NK-92 (cell line): Measurements from ENCODE around the gene KIAA1217.
"Not testable (repeated sequence)": the region's sequence is repeated elsewhere in the genome, so short reads cannot be mapped to it uniquely, and the experiment has no call there.

ENCODE experiments used
- DNase-seq: peaks from one replicate; lab custom pipeline; 2025; ENCODE audit not compliant: unreplicated experiment; lab: John Stamatoyannopoulos, UW

Gene KIAA1217

GRCh38 chr10:24438800-24439199 lies 229.9 kb downstream of the KIAA1217 start:
- no peak for DNase-seq

DNA sequence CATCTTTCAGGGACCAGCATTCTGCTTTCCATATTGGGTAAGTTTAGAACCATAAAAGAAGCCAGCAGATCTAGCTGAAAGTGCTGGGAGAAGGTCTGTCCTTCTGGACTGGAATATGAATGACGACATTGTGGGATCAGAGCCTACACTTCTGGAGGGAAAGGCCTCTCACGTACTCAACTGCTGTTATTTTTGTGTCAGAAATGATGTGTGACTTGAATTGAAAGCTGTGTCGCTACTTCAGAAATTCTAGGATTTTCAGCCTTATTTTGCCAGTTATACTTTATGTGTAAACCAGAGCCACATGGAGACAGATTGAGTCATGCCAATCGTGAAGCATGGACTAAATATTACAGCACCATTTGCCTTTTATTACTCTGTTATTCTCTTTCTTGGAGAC lies 231.0 kb downstream of the KIAA1217 start:
- no peak for DNase-seq

DNA sequence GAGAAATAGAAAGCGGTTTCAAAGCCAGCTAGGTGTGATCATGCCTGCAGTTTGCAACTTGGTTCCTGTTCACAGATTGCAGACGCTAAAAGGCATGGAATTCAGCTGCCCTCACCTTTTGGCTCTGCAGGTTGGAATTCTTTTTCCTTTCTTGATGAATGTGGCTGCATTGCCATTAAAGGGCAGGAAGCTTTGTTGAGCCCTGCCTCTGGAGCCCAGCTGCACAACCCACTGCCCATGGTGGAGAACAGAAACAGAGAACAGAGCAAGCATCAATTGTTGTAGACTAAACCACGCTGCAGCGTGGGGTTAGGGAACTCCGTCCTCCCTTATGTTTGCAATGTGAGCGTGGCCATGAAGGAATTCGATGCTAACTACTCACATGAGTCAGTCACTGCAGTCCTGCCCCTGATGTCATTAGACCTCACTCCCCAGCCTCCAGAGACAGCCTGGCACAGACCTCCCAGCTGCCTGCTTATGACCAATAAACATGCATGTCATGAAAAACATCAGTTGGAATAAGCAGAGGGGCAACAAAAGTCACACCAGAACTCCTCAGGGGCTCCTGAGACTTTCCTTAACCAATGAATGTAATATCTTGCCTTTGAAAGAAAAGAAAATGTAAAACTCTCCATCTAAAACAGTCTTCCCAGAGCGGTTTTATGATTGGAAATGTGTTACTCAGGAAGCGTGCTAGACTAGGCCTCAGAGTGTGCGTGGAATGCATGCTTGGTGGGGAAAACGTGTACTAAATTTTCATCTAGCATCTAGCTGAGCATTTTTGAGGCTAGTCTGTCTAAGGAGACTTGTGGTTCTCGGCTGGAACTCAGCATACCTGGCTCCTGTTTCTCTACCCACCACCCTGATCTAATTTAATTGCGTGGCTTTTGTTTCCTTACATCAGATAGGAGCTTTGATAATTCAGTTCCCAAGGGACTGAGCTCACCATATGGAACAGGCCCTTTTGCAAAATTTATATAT lies 232.2 kb downstream of the KIAA1217 start:
- DNase-seq, result no peak

DNA sequence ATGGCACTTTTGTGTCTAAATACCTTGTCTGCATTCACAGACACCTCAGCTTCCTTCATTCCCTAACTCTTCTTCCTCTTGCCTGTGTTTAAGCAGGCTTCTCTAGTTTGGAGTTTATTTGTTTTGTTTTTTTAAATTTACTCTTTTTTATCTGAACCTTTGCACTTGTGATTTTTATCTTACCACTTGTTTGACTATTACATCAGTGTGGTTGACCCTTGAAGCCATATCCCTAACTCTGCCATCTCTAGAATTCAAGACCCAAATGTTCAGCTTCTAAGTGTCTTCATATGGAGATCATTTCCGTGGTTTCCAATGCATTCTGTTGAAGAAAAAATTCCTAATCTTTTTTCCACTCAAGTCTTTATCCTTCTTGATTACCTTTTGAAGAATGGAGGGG lies 233.3 kb downstream of the KIAA1217 start:
- DNase-seq, result no peak

GRCh38 chr10:24442641-24443174 lies 233.8 kb downstream of the KIAA1217 start:
- not testable (repeated sequence) for DNase-seq

- no peak for DNase-seq
These were observed 235.4 kb downstream of the KIAA1217 start for GRCh38 chr10:24444337-24444736.

DNA sequence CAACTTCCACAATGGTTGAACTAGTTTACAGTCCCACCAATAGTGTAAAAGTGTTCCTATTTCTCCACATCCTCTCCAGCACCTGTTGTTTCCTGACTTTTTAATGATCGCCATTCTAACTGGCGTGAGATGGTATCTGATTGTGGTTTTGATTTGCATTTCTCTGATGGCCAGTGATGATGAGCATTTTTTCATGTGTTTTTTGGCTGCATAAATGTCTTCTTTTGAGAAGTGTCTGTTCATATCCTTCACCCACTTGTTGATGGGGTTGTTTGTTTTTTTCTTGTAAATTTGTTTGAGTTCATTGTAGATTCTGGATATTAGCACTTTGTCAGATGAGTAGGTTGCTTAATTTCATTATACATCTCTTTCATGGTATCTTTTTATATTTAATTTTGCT lies 237.0 kb downstream of the KIAA1217 start:
- DNase-seq, result not testable (repeated sequence)

DNA sequence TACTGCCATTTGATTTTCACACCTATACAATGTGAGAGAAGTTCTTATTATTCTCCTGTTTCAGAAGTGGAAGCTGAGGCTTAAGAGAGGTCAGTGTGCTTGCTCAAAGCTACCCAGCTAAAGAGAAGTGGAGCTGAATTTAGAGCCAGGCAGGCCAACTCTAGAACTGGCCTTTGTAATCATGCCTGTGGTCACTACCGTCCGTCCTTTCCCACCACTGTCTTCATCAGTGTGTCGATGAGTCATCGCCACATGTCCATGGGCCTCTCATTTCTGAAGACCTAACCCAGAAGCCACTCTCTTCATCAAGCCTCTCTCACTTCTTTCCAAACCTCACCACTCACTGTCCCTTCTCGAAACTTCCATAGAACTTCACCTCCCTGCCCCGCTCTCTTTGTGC lies 237.8 kb downstream of the KIAA1217 start:
- DNase-seq, result no peak

DNA sequence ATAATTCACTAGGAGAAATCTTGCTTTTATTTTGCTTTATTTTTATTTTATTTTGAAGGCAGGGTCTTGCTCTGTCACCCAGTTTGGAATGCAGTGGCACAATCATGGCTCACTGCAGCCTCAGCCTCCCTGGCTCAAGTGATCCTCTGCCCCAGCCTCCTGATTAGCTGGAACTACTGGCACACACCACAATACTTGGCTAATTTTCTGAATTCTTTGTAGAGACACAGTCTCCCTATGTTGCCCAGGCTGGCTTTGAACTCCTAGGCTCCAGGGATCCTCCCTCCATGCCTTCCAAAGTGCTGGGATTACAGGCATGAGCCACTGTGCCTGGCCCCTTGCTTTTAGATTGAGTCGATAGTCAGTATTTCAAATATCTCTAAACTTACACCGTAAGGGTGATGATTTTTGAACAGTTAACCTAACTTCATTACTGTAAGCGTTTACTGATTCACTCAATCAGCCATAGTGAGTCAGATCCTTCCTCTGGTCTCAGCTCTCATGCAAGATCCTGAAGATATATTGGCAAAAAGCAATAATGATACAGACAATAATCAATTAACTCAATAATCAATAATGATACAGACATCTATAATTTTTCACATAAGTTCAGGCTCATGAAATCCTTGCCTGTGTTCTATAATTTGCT lies 239.5 kb downstream of the KIAA1217 start:
- no peak for DNase-seq

DNA sequence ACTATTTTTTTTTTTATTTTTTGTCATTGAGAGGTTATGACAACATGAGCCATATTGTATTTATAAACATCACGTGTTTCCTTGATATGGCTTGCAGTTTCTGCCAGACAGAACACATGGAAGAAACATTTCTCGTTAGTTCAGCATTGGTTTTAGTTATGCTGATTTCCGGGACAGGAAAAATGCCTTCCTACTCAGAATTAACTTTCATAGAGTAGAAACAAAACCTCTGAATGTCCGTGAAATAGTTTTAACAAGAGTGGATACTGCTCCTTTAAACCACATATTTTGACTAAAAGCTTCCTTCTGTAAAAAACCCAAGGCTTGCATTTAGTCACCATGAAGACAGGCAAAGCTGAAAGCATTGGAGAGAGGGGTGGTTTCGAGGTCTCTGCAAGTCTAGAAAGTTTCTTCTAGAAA lies 240.4 kb downstream of the KIAA1217 start:
- no peak for DNase-seq

GRCh38 chr10:24449769-24450310 lies 240.9 kb downstream of the KIAA1217 start:
- DNase-seq, result no peak

GRCh38 chr10:24451325-24451820 lies 242.4 kb downstream of the KIAA1217 start:
- no peak for DNase-seq

GRCh38 chr10:24452030-24452429 lies 243.1 kb downstream of the KIAA1217 start:
- DNase-seq, result no peak

DNA sequence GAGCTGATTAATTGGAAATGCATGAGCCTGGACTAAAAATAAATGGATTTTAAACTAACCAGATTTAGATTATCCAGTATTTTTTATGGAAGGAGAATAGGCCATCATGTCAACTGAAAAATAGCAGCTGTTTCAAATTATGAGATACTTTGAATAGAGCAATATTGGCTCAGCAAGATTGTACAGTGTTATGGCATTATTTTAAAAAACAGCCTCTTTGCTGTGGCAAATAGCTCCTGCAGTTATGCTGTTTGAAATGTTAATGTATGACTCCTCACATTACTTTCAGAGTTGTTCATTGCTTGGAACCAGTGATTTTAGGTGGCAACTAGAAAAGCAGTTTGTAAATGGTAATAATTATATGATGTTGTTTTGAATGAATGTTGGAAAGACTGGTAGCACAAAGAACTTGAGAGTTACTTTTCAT lies 244.5 kb downstream of the KIAA1217 start:
- no peak for DNase-seq

- no peak for DNase-seq
These were observed 245.0 kb downstream of the KIAA1217 start for GRCh38 chr10:24453973-24454372.

DNA sequence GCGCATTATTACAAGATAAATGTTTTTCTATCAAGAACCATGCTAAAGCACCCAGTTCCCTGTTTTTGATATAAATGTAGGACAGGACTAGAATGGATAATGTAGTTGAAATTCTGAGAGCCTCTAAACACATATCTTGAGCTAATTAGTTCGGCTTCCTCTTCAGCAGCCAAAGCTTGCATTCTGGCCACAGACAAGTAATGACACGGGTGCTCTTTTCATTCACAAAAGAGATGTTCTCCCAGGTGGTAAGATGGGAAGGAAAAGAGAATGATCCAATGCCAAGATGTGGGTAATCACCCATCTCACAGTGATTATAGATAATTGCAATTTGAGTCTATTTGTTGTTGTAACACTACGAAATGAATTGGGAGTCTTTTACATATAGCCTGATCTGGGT lies 246.5 kb downstream of the KIAA1217 start:
- no peak for DNase-seq

GRCh38 chr10:24456322-24456721 lies 247.4 kb downstream of the KIAA1217 start:
- DNase-seq, result no peak

DNA sequence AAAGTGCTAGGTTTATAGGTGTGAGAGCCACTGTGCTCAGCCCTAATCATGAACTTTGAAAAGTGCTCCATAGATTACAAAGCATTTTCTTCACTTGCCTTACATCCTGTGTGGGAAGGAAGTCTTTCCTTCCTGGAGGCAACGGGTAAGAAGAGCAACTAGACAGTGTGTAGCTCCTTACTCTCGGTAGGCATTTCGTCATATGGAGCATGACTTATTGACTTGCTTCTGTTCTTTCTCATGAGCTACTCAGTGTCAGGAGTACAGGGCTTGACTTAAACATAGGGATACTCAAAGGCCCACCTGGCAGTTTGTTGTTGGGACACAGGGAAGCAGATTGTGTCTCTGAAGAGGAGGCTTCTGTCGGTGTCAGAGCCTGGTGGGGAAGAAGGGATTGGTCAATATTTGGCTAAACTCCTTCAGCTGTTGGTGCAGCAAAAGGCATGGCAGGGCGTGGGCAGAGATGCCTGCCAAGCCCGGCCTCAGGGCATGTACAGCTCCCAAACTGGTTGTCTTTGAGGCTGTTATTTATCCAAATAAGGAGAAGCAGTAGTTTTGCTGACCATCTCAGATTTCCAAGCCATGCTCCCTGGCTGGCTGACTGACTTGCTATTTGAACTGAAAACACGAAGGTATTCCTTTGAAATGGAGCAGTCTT lies 248.9 kb downstream of the KIAA1217 start:
- no peak for DNase-seq

- DNase-seq, result no peak
These were observed 250.9 kb downstream of the KIAA1217 start for GRCh38 chr10:24459836-24460235.

DNA sequence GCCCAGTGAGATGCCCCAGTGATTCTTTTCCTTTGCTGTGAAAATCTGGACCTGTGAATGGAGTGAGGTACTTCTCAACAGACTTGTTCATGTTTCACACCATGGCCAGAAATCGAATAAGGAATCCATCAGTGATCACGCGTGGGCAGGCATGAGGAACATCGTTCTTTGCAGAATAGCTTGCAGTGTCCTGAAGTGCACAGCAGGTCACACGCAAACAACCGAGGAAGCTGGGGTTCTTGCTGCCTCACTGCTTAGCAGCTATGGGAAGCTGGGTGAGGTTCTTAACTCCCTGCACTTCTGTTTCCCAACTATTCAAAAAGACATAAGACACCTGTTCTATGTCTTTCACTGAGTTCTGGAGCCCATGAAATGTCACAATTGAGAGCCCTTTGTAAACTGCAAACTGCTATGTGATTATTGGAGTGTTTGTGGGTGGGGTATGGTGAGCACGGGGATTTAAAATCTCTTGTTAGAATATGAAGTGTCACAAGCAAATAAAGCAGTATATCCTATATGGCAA lies 253.4 kb downstream of the KIAA1217 start:
- no peak for DNase-seq
